Measurements from ENCODE around the gene GSG1L. TPM values are rescaled to one million over a fixed set of nuclear protein-coding genes. Genes with fewer than 3 reads are reported as not detected.

GSG1L gene
- polyA plus RNA-seq, 3 donors: not detected

DNA sequence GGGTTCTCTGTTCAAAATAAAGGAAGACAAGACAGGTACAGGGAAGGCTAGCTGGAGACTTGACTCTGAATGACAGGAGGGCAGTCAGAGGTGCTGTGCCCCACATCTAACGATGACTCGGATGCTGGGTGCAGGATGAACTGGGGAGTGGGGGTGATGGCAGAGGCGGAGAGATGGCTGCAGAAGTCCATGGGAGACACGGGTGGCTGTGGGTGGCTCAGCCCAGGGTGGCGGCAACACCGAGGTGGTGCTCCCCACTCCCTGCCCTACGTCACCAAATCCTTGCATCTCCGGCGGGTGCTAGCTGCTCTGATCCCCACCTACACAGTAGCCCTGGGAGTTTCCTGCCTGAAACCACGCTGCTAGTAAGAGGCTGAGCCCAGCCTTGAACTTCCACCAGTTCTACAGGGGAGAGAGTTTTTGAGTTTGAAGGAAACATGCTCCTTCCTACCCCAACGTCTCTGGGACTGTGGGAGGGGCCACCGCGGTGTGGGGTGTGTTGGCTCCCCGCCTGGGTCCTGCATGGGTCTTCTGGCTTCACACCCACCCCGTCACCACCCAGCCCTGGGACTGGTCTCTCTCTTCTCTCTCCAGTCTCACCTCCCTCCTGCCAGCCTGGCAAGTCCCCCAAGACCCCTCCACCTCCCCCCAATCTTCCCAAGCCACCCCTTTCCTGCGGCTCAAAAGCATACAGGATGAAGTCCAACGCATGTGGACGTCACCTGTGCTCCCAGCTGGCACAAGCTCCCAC is 4.5 kb downstream of the GSG1L start:
- peaks cover 0 to 5% (median 1%) of the 10 kb centered on the region in 7 donors for H3K9me3 Mint-ChIP-seq
- TF ChIP-seq, protein P1, sequence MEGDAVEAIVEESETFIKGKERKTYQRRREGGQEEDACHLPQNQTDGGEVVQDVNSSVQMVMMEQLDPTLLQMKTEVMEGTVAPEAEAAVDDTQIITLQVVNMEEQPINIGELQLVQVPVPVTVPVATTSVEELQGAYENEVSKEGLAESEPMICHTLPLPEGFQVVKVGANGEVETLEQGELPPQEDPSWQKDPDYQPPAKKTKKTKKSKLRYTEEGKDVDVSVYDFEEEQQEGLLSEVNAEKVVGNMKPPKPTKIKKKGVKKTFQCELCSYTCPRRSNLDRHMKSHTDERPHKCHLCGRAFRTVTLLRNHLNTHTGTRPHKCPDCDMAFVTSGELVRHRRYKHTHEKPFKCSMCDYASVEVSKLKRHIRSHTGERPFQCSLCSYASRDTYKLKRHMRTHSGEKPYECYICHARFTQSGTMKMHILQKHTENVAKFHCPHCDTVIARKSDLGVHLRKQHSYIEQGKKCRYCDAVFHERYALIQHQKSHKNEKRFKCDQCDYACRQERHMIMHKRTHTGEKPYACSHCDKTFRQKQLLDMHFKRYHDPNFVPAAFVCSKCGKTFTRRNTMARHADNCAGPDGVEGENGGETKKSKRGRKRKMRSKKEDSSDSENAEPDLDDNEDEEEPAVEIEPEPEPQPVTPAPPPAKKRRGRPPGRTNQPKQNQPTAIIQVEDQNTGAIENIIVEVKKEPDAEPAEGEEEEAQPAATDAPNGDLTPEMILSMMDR (IDR thresholded peaks at IDR 0.05): no peak
- Histone ChIP-seq H3K27ac (ENCODE audit: low read depth in 1 of 2, low read length in 2 of 2) (no peak overlapping the region), H4K20me1 (ENCODE audit: insufficient read depth, low read length) (no peaks in the 10 kb centered on the region), H3K4me3 (replicated peaks in 1 of 3; ENCODE audit: low read depth in 2 of 3, low read length in 3 of 3) (no peak overlapping the region), H3K36me3 (replicated peaks in 1 of 2; ENCODE audit: control insufficient read depth in 1 of 2, insufficient read depth in 2 of 2, low read length in 2 of 2) (no peaks in the 10 kb centered on the region), H3K27me3 (ENCODE audit: control insufficient read depth in 2 of 2, insufficient read depth in 2 of 2, low read length in 2 of 2) (peaks cover 15 to 39% of the 10 kb centered on the region in 2 donors), H3K79me2 (ENCODE audit: insufficient read depth, low read length) (no peaks in the 10 kb centered on the region), H3K4me1 (ENCODE audit: control insufficient read depth in 1 of 2, insufficient read depth in 2 of 2, low read length in 2 of 2) (no peaks in the 10 kb centered on the region), H2AFZ (ENCODE audit: insufficient read depth, low read depth, low read length, poor library complexity, severe bottlenecking) (no peak overlapping the region), H3K4me2 (replicated peaks; ENCODE audit: extremely low read depth, low read length, poor library complexity, severe bottlenecking) (no peak overlapping the region), H3K9me3 (replicated peaks in 1 of 2; ENCODE audit: control insufficient read depth in 1 of 2, insufficient read depth in 1 of 2, low read length in 2 of 2) (no peaks in the 10 kb centered on the region), H3K9ac (ENCODE audit: insufficient read depth, low read length, poor library complexity, severe bottlenecking) (no peak overlapping the region)
- 58% methylated on average over 15 of the region's 18 CpGs for WGBS (ENCODE audit: insufficient coverage)
- peak overlapping the region in 1 of 2 donors; percentile 47 for H3K4me3 Mint-ChIP-seq
- H3K27me3 Mint-ChIP-seq (ENCODE audit: low read depth in 3 of 3): peaks cover 33 to 55% (median 38%) of the 10 kb centered on the region in 3 donors
- H3K36me3 Mint-ChIP-seq: no peaks in the 10 kb centered on the region
- no peaks in the 10 kb centered on the region for H3K4me1 Mint-ChIP-seq
- intact Hi-C loops (cut with micrococcal nuclease): no loop called here
- no peak for DNase-seq
- no peak overlapping the region for H3K27ac Mint-ChIP-seq

DNA sequence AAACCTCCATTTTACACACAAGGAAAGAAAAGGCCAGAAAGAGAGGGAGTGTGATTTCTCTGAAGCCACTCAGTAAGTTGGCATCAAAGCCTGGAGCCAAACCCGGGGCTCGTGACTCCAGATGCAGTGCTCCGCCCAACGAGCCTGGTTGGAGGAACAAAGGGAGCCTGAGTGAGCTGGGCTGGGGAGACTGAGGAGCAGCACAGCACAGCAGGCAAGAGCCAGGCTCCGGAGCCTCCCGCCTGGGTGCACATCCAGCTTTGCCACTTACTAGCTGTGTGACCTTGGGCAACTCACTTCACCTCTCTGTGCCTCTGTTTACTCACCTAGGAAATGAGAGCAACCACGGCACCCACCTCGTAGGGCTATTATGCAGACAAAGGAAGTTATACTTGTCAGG is 5.6 kb downstream of the GSG1L start:
- peaks cover 0 to 5% (median 1%) of the 10 kb centered on the region in 7 donors for H3K9me3 Mint-ChIP-seq
- WGBS (ENCODE audit: insufficient coverage): 86% methylated on average over 8 of the region's 8 CpGs
- no peaks in the 10 kb centered on the region for H3K36me3 Mint-ChIP-seq
- peaks cover 31 to 51% (median 37%) of the 10 kb centered on the region in 3 donors for H3K27me3 Mint-ChIP-seq (ENCODE audit: low read depth in 3 of 3)
- Histone ChIP-seq H3K4me2 (replicated peaks; ENCODE audit: extremely low read depth, low read length, poor library complexity, severe bottlenecking) (no peak overlapping the region), H3K79me2 (ENCODE audit: insufficient read depth, low read length) (no peaks in the 10 kb centered on the region), H3K27ac (ENCODE audit: low read depth in 1 of 2, low read length in 2 of 2) (no peak overlapping the region), H2AFZ (ENCODE audit: insufficient read depth, low read depth, low read length, poor library complexity, severe bottlenecking) (no peak overlapping the region), H3K36me3 (replicated peaks in 1 of 2; ENCODE audit: control insufficient read depth in 1 of 2, insufficient read depth in 2 of 2, low read length in 2 of 2) (no peaks in the 10 kb centered on the region), H3K27me3 (ENCODE audit: control insufficient read depth in 2 of 2, insufficient read depth in 2 of 2, low read length in 2 of 2) (peaks cover 15 to 35% of the 10 kb centered on the region in 2 donors), H4K20me1 (ENCODE audit: insufficient read depth, low read length) (no peaks in the 10 kb centered on the region), H3K4me1 (ENCODE audit: control insufficient read depth in 1 of 2, insufficient read depth in 2 of 2, low read length in 2 of 2) (no peaks in the 10 kb centered on the region), H3K4me3 (replicated peaks in 1 of 3; ENCODE audit: low read depth in 2 of 3, low read length in 3 of 3) (no peak overlapping the region), H3K9ac (ENCODE audit: insufficient read depth, low read length, poor library complexity, severe bottlenecking) (no peak overlapping the region), H3K9me3 (replicated peaks in 1 of 2; ENCODE audit: control insufficient read depth in 1 of 2, insufficient read depth in 1 of 2, low read length in 2 of 2) (no peaks in the 10 kb centered on the region)
- H3K4me3 Mint-ChIP-seq: no peak overlapping the region
- intact Hi-C loops (cut with micrococcal nuclease): no loop called here
- peaks cover 2% of the 10 kb centered on the region for H3K4me1 Mint-ChIP-seq
- TF ChIP-seq, protein P1 (IDR thresholded peaks at IDR 0.05): no peak
- no peak overlapping the region for H3K27ac Mint-ChIP-seq
- no peak for DNase-seq

Data from CD14-positive monocyte (primary cell).